Measurements from ENCODE around the gene SPDYE16. TPM values are rescaled to one million over a fixed set of nuclear protein-coding genes. Genes with fewer than 3 reads are reported as not detected.
A peak's percentile ranks its signal among the peaks of the same experiment; 100 is the strongest.
"Not testable (repeated sequence)": the region's sequence is repeated elsewhere in the genome, so short reads cannot be mapped to it uniquely, and the experiment has no call there.

The SPDYE16 gene
- total and polyA plus RNA-seq, 8 donors: 0.26 to 6.4 (median 4.9) TPM; not detected in 1

DNA sequence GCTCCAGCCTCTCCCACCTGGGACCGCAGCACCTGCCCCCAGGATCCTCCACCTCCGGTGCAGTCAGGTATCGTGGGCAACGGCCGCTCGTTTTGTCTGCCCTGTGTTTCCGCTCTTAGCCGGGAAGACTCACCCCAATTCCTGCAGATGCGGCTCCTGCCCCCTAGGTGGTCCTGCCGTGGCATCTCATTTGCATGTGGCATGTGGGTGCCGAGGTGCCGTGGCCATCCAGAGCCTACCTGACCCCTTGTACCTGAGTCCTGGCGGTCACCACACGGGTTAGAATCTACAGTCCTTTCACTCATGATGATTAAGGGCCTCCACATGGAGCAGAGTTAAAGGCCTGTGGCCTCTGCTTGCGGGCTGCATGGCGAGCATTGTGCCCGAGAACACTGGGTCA lies 60.0 kb downstream of the SPDYE16 start:
- ATAC-seq; intact Hi-C loops (cut with DNase I); H3K4me3 ChIP-seq; H3K27ac ChIP-seq; H3K4me1 ChIP-seq; H3K27me3 ChIP-seq; DNase-seq; H3K9me3 ChIP-seq: not testable (repeated sequence)
- peaks cover 0 to 37% of the 10 kb centered on the region in 2 donors for H3K36me3 ChIP-seq

DNA sequence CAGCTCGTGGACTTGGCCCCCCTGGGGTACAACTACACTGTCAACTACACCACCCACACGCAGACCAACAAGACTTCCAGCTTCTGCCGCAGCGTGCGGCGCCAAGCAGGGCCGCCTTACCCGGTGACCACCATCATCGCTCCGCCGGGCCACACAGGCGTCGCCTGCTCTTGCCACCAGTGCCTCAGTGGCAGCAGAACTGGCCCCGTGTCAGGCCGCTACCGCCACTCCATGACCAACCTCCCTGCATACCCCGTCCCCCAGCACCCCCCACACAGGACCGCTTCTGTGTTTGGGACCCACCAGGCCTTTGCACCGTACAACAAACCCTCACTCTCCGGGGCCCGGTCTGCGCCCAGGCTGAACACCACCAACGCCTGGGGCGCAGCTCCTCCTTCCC lies 60.4 kb downstream of the SPDYE16 start:
- ATAC-seq; H3K27me3 ChIP-seq; H3K9me3 ChIP-seq; H3K27ac ChIP-seq; H3K4me1 ChIP-seq; intact Hi-C loops (cut with DNase I); H3K4me3 ChIP-seq: not testable (repeated sequence)
- DNase-seq: peak in 1 of 4 donors; percentile 69
- H3K36me3 ChIP-seq: peaks cover 0 to 37% of the 10 kb centered on the region in 2 donors

Other genes starting within 250 kb of the SPDYE16 start
- 100 to 1,000 TPM; 482 to 951 TPM for gene HSPB1, start 240.6 kb downstream of the SPDYE16 start, total RNA-seq
- 100 to 1,000 TPM; 219 to 380 (median 267) TPM for gene HSPB1, start 240.6 kb downstream of the SPDYE16 start, polyA plus RNA-seq (ENCODE audit: insufficient read length in 6 of 6)
- gene YWHAG, start 184.3 kb downstream of the SPDYE16 start, total RNA-seq: 100 to 1,000 TPM; 116 to 160 TPM
- gene YWHAG, start 184.3 kb downstream of the SPDYE16 start, polyA plus RNA-seq (ENCODE audit: insufficient read length in 6 of 6): 100 to 1,000 TPM in 5 of 6 donors, 10 to 100 TPM in 1; 99.2 to 114 (median 108) TPM
- gene SSC4D, start 133.6 kb downstream of the SPDYE16 start, total RNA-seq: 1 to 10 TPM in 1 of 2 donors, under 1 TPM in 1; 0.76 to 1.8 TPM
- gene SSC4D, start 133.6 kb downstream of the SPDYE16 start, polyA plus RNA-seq (ENCODE audit: insufficient read length in 6 of 6): 1 to 10 TPM; 1.2 to 2.1 (median 1.7) TPM
- gene ZP3, start 118.3 kb downstream of the SPDYE16 start, total RNA-seq: 1 to 10 TPM; 2.9 to 3.3 TPM
- 10 to 100 TPM in 1 of 6 donors, 1 to 10 TPM in 5; 1.0 to 13.8 (median 3.0) TPM for gene ZP3, start 118.3 kb downstream of the SPDYE16 start, polyA plus RNA-seq (ENCODE audit: insufficient read length in 6 of 6)
- 10 to 100 TPM; 28.1 to 40.9 TPM for gene DTX2, start 81.6 kb downstream of the SPDYE16 start, total RNA-seq
- 10 to 100 TPM in 3 of 6 donors, 1 to 10 TPM in 3; 8.3 to 14.3 (median 10.3) TPM for gene DTX2, start 81.6 kb downstream of the SPDYE16 start, polyA plus RNA-seq (ENCODE audit: insufficient read length in 6 of 6)
- 10 to 100 TPM in 1 of 2 donors, 1 to 10 TPM in 1; 5.5 to 15.9 TPM for gene UPK3B, start 32.7 kb downstream of the SPDYE16 start, total RNA-seq
- 10 to 100 TPM in 5 of 6 donors, 1 to 10 TPM in 1; 7.3 to 40.8 (median 20.0) TPM for gene UPK3B, start 32.7 kb downstream of the SPDYE16 start, polyA plus RNA-seq (ENCODE audit: insufficient read length in 6 of 6)
- gene POMZP3, start 84.0 kb upstream of the SPDYE16 start, total RNA-seq: 10 to 100 TPM; 17.5 to 20.9 TPM
- gene POMZP3, start 84.0 kb upstream of the SPDYE16 start, polyA plus RNA-seq (ENCODE audit: insufficient read length in 6 of 6): 10 to 100 TPM; 13.3 to 26.1 (median 19.5) TPM